ENCODE measurements around the gene ISOC2.
"Not testable (repeated sequence)": the region's sequence is repeated elsewhere in the genome, so short reads cannot be mapped to it uniquely, and the experiment has no call there.

ISOC2 gene

GRCh38 chr19:55437410-55437809, 24.0 kb downstream of the ISOC2 start:
- DNase-seq = no peak

DNA sequence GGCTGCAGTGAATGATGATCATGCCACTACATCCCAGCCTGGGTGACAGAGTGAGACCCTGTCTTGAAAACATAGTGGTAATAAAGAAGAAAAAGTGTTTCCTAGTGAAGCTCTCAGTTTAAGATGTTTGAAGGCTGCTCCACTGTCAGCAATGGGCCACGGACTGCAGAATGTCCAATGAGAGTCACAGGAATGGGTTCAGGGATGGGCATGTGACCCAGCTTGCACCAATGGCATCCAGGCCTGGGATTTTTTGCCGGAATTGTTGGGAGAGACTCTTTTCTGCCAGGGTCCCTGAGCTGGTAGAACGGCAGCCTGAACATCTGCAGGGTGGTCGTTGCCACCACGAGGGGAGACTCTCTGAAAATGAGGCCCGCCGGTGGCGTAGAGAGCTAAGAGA, 24.6 kb downstream of the ISOC2 start:
- no peak for DNase-seq

GRCh38 chr19:55435020-55435419, 26.4 kb downstream of the ISOC2 start:
- DNase-seq = no peak

DNA sequence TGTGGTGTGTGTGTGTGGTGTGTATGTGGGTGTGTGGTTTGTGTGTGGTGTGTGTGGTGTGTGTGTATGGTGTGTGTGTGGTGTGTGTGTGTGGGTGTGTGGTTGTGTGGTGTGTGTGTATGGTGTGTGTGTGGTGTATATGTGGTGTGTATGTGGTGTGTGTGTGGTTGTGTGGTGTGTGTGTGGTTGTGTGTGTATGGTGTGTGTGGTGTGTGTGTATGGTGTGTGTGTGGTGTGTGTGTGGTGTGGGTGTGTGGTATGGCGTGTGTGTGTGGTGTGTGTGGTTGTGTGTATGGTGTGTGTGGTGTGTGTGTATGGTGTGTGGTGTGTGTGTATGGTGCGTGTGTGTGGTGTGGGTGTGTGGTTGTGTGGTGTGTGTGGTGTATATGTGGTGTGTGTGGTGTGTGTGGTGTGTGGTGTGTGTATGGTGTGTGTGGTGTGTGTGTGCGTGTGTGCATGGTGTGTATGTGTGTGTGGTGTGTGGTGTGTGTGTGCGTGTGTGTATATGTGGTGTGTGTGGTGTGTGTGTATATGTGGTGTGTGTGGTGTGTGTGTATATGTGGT, 27.0 kb downstream of the ISOC2 start:
- no peak for DNase-seq

DNA sequence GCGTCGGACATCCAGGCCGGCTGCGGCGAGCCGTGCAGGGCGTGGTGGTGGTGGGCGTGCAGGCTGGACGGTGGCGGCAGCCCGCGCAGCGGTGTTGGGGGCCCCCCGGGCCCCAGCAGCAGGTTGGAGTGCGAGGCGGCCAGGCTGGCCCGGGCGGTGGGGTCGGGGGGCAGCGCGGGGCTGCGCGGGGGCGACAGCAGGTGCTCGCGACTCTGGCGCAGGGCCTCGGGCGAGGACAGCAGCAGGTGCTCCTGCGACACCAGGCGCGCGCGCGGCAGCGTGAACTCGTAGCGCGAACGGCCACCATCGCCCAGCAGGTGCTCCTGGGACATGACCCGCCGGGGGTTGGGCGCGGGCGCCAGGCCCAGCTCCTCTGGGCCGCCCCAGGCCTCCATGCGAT, 28.1 kb downstream of the ISOC2 start:
- DNase-seq = no peak

DNA sequence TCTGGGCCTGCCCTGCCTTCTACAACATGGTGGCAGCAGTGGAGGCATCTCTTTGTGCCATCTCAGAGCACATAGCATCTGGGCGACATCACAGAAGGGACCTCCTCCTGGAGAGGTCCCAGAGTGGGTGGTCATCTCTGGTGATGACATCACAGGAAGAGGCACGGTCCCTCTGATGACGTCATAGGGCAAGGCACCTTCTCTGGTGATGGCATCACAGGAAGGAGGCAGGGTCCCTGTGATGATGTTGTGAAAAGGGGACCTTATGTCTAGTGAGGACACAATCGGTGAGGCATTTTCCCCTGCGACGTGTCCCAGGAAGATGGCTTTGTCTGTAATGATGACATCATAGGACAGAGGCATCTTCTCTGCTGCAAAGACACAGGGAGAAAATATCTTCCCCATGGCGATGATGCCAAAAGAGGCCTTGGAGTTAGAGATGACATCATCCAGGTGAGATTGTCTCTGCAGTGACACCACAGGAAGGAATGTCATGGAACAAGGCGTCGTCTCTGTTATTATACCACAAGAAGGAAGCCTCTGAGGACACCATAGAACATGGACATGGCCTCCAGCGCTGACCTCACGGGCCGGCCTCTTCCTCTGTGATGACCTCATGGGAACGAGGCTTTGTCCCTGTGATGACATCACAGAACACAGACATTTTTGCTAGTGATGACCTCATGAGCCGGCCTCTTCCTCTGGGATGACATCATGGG, 29.0 kb downstream of the ISOC2 start:
- no peak for DNase-seq

DNA sequence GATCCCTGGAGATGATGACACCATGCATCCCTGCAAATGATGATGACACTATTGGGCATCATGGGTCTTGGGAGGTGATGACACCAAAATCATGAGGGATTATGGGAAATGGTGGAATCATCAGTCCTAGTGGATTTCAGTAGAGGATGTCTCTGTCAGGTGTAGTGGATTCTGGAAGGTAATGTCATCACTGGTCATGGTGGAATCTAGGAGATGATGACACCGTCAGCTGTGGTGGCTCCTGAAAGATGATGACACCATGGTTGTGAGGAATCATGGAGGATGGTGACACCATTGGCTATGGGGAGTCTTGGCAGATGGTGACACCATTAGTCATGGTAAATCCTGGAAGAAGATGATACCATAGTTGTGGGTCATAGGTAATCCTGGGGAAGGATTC, 30.3 kb downstream of the ISOC2 start:
- DNase-seq = no peak

- DNase-seq = no peak
These were observed 35.4 kb downstream of the ISOC2 start for GRCh38 chr19:55426042-55426441.

- no peak for DNase-seq
These were observed 36.9 kb downstream of the ISOC2 start for GRCh38 chr19:55424518-55424917.

DNA sequence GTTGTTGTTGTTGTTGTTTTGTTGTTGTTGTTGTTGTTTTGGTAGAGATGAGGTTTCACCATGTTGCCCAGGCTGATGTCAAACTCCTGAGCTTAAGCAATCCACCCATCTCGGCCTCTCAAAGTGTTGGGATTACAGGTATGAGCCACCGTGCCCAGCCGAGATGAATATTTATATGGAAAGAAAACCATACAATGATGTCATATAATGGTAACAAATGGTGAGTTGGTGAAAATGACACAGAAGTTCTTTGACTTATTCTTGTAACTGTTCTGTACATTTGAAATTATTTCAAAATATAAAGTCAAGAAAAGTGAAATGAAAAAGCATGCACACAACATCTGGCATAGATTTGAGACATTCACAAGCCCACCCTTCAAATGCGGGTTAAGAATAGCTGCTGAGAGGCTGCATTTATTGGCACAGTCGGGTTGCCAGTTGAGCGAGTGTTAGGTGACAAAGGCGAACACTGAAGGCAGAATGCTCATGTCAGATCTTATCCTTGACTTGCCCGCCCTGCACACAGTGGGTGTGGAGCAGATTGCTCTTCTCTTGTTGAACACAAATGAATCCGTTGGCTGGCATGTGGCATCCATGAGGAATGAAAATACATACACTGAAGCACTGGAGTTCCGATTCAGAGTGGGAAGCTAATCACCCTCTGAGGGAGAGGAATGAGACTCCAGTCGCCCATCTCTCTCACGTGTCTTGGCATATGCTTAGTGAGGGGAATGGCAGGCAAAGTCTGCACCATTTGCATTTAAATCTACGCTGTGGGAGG, 38.0 kb downstream of the ISOC2 start:
- no peak for DNase-seq

DNA sequence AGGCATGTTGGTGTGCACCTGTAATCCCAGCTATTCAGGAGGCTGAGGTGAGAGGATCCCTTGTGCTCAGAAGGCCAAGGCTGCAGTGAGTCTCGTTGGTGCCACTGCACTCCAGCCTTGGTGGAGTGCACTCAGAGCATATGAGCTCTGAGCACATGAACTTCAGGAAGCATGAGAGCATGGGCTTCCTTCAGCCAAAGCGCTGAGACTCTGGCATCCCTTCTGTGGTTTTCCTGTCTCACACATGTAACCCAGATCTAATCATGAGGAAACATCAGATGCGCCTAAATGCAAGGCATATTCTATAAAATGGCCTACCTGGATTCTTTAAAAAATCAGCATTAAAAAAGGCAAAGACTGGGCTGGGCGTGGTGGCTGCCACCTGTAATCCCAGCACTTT, 40.2 kb downstream of the ISOC2 start:
- DNase-seq = not testable (repeated sequence)

GRCh38 chr19:55419624-55420236, 41.7 kb downstream of the ISOC2 start:
- no peak for DNase-seq

DNA sequence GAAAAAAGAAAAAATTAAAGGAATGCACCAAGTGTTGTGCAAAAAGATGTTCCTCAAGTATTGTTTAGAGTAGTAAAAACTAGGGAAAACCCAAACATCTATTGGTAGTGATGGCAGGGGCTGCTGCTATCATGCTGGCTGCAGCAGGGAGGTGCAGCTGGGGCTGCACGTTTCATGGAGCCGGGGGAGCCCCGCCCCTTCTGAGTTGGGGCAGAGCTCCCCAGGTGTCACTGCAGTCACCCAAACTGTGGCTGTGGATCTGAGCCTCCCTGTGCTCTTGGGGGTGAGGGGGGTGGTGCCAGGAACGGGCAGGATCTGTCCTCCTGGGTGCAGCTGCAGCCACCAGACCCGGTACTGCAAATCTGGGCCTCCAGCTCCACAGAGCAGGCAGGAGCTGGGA, 42.3 kb downstream of the ISOC2 start:
- DNase-seq = no peak

GRCh38 chr19:55418185-55418584, 43.3 kb downstream of the ISOC2 start:
- DNase-seq = no peak

- no peak for DNase-seq
These were observed 51.3 kb downstream of the ISOC2 start for GRCh38 chr19:55410168-55410567.

DNA sequence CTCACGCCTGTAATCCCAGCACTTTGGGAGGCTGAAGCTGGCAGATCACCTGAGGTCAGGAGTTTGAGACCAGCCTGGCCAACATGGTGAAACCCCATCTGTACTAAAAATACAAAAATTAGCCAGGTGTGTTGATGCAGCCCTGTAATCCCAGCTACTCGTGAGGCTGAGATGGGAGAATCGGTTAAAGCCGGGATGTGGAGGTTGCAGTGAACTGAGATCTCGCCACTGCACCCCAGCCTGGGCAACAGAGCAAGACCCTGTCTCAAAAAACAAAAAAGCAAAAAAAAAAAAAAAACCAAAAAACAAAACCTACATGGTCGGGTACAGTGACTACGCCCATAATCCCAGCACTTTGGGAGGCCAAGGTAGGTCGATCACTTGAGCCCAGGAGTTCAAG, 52.3 kb downstream of the ISOC2 start:
- not testable (repeated sequence) for DNase-seq

- no peak for DNase-seq
These were observed 52.9 kb downstream of the ISOC2 start for GRCh38 chr19:55408533-55408872.

DNA sequence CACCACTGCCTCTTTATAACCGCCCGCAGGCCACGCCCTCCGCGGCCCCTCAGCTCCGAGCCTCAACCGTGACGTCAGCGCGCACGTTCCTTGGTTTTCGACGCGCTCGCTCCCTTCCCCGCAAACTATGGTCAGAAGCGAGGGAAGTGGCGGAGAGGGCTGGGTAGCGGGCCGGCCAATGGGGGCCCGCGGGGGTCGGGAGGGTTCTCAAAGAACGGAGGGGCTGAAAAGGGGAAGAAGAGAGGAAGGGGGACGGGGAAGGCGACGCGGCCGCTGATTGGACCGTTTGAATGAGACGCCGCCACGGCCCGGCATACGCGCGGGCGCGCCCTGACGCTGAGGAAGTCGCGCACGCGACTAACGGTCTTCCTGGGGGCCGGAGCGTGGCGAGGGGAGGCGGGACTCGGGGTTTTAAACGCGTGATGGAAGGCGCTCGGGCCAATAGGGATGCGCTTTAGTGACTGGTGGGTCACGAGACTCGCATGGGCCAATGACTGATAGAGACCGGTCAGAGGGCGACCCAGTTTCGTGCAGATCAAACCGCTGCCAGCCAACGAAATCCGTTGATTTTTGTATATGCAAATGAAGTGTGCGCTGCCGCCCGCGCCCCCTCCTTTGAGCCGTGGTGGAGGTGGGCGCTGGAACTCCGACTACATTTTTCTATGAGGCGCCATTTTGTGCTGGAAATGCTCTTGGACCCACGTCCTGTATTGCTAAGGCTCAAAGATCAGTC, 53.5 kb downstream of the ISOC2 start:
- DNase-seq = peak; percentile 92

DNA sequence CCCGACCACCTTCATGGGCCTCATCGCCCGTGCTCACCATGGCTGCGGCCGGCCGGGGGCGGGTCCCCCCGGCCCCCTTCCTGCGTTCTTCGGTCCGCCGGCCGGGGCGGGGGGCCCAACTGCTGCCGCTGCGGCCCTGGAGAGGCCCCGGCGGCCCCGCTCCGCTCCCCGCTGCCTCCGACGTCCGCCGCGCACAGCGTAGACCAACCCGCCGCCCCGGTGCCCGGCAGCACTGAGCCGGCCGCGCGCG, 54.0 kb downstream of the ISOC2 start, which contains the start of gene UBE2S:
Gene UBE2S (minus strand): TSS at position 239 of the 250 bp plus-strand sequence. CDS start 199 bp downstream, at position 40.
- DNase-seq = not testable (repeated sequence)

DNA sequence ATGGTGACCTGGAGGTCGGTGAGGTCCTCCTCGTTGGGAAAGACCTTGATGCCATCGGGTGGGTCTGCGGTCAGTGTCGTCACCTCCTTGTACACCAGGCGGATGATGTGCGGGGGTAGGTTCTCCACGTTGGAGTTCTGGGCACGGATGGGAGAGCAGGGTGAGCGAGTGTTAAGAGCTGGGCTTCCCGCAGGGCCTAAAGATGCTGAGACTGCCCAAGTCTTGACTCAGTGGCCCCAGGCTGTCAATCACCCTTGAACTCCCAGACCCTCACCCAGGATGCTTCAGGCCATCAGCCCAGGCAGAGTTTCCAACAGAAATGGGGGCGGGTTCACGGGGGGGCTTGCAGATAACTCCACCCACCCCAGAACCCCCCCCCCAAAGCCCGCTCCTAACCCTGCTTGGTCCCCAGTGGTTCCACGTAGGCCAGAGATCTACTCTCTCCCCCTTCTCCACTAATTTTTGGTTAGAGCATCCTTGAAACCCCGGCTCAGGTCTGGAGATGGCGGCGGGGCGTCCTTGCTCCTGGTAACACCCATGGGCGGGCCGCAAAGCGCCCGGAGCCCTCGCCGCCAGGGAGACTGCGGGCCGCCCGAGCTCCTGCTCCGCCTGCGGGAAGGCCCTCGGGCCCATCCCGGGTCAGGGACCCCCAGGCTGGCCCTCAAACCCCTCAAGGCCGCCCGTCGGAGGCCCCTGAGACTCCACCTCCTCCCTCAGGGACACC, 54.5 kb downstream of the ISOC2 start:
- DNase-seq = no peak

DNA sequence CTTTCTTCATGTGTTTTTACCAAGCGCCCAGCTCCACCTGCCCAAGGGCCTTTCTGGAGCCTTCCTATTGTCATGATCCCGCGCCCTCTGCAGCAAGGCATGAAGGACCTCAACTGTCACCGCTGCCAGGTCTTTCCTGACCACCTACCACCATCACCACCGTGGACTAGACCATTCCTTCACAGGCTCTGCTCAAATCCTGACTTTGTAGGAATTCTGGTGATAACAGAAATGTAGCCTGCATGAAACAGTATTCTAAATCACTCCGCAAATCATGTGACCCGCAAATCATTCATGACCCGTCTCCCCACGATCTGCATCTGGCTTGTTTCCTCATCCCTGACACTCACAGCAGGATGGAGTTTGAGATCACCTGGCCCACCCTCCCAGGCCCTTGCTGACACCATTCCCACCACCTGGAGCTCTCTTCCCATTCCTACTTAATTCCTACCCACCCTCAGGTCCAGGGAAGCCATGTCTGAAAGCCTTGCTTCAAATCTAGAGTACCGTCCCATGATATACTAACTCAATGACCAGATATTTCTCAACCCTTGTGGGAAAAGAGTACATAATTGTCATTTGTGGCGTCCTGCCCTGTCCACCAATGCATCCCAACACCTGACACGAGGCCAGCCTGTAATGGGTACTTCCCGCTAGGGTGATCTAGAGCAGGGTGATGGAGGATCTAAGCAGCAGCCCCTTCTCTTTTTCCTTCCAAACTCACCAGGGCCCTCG, 55.2 kb downstream of the ISOC2 start:
- no peak for DNase-seq

DNA sequence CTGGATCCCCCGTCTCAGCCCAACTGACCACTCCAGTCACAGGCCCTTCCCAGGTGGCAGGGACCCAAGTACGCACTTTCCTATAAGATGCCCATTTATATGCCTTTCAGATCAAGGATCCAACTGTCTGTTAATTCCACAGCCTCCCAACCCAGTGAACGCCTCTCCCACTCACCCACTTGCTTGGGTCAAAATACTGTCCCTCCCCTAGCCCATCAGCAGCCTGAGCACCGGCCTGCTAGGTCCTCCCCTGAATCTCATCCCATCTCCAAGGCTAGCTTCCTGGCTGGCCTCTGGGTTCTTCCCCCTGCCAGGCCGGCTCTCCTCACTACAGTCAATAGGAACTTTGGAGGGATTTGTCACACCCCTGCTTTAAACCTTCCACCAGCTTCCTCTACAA, 55.8 kb downstream of the ISOC2 start:
- DNase-seq = no peak

Data from activated gamma-delta T cell (primary cell).